NCI-H2196 (cell line): Measurements from ENCODE around the gene SLCO2A1.

ENCODE experiments used
- DNase-seq: peaks from one replicate; lab custom pipeline; 2025; ENCODE audit not compliant: unreplicated experiment; lab: John Stamatoyannopoulos, UW

SLCO2A1 gene

DNA sequence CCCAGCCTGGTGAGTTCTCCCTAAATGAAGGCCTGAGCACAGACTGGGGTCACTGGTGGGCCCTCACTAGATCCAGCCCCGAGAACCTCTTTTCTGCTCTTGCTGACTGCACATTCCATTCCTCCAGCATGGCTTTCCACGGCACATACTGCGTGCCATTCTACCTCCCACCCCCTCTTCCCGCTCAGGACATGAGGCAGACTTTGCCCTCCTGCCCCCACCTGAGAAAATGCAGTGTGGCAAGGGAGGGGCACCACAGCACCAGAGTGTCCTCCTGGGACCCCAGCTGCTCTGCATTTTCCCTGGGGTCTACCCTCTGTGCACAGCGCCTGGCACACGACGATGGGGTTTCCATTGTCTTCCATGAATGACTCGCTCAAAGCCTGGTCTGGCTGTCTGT is 6.1 kb upstream of the SLCO2A1 start:
- DNase-seq, result no peak

DNA sequence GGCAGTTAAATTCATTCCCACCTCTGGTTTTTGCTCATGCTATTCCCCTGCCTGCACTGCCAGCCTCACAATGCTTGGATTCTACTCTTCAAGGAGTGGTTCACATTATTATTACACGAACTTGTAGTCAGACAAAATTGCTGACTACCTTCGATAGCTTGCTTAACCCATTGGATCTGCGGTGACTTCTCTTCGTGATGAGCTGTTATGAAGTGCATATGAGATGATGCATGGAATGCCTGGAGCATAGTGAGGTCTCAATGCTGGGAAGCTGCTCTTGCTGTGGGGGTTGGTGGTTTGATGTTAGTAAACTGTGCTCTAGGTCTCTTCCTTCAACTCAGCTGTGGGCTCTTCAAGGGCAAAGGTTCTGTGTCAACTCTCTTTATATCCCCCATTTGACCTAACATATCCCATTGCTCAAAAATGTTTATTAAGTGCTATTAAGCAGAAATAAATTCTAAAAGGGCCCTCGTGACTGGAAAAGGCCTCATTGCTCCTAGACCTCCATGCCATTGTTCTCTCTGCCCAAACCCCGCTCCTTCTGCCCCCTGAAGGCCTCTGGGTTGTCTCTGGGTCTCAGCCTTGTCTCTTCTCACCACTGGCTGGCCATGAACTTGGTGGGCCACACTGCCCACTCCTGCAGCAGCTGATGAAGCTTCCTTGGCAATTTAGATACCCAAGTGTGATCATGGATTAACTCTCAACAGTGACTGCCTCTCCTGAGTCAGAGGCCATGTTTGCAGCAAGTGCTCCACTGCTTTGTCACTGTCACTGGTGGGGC is 4.5 kb upstream of the SLCO2A1 start:
- DNase-seq, result no peak

DNA sequence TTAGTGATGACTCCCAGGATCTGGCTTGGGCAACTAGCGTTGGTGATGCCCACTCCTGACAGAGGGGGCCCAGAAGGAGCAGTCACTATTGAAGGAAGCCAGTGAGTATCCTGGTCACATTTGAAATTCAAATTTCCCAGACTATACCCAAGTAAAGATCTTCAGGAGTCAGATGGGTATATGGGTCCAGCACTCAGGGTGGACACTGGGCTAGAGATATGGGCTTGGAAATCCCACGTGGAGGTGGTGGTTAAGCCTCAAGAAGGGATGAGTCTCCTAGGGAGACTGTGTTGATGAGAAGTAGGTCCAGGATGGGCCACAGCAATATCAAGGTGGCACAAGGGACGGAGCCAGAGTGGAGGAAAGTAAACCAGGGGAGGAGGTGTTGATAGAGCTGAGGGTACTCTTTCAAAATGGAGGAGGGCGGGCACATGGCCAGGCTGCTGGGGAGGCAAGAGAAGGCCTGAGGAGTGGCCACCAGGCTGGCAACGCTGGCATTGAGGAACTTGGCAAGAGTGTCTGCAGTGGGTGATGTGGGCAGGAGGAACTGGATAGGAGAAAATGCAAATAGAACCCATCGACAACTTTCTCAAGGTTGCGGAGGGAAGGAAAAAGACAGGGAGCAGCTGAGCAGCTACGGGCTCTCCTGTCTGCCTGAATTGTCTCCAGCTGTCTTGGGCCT is 3.7 kb upstream of the SLCO2A1 start:
- DNase-seq, result no peak

DNA sequence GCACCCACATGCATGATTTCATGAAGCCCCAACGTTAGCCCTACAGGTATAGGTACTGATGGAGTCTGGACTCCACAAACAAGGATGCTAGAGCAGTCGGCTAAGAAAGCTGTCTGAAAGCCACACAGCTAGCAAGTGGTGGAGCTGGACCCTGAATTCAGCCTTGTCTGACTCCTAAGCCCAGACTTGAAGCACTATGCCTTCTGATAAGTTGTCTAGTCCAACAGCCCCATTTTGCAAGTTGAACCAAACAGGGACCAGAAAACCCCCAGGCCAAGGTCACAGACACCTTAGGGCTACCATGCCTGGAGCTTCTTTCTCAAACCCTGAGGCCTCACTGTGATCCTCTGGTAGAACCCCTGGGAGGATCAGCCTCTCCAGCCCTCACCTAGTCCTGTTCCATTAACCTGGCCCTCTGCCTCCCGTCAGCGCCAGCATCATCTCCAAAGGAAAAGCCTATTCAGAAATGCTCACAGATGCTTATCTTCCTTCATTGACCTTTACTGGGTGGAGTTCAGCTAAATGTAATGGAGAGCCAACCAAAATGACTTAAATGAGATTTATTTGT is 1.7 kb upstream of the SLCO2A1 start:
- DNase-seq, result no peak

DNA sequence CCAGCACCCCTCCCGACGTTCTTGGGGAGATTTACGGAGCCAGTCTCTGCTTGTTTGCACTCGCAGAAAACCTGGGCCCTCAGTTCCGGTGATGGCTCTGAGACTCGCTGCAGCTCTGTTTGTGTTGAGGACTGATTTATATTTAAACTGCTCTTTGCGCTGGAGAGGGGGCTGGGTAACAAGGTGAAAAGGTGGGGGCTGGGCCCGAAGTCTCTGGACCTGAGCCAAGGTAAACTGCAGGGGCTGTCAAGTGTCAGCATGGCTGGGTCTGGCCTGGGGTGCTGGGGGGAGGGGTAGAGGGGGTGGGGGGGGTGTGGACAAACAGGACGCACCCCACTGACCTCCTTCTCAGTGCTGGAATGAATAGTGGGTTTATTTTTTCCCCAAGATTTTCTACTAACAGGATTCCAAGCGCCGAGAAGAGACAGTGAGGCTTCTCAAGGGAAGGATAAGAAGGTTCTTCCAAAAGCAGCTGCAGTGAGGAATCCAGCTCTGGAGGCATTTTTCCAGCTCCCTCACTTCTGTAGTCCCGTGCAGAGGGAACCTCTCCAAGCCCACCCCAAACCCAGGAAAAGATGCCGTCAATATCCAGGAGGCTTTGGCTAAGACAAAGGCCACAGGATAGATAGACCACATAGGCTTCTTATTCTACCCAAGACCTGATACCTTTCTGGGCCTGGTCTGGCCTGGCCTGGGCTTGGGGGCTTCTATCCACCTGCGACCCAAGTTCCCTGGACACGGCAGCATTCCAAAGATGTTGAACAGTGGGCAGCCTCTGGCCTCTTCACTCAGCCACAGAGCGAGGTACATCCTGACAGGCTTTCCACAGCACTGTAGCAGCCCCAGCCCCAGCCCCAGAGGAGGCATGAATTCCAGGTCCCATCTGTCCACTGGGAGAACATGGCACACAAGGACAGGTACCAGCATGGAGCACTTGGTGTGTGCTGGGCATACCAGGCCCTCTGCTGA is 938 bp upstream of the SLCO2A1 start:
- no peak for DNase-seq

DNA sequence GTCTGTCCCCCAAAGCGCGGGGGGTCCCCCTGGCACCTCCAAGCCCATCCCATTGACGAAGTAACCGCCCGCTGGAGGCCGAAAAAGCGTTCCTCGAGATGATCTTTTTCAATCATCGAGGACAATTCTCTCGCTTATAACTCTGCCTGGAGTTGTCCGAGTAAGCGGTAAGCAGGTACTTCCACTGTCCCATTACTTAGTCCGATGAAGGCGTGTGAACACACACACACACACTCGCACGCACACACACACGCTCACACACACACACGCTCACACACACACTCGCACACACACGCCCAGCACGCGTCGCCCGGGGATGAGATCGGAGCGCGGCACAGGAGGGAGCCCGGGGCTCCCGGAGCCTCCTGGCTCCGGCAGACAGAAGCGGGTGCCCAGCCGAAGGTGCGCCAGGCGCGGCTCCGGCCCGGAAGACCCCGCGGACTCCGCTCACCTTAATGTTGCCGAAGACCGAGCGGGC is 430 bp downstream of the SLCO2A1 start:
- no peak for DNase-seq

DNA sequence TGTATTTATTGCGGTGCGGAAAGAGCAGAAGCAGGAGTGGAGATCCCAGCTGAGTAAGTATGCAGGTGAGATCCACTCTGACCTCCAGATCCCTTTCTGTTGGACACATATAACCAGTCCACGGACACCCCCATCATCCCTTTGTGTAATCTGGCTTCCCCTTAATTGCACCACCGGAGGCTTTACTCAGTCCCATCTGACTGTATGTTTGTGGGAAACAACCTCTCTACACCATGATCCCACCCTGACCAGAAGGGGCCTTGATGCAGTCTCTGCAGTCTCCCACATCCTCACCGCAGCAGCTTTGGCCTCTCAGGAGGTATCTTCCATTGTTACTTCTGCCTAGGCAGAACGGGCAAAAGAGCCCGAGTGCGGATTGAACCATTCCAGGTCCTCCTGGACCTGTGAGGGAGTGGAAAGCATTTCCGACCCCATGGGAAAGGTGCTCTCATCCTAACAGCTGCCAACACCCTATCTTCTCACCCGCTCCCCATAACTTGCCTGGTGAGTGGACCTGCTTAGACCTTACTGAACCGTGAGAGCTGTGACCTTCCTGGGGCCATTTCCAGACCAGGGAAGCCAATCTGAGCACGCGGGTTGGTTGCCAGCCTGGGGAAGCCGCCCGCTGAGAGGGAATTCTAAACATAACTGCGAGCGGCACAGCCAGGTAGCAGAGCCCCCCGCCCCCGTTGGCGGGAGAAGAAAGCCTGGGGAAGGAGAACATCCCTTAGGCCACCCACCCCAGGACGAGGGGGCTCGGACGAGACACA is 1.1 kb downstream of the SLCO2A1 start:
- no peak for DNase-seq

DNA sequence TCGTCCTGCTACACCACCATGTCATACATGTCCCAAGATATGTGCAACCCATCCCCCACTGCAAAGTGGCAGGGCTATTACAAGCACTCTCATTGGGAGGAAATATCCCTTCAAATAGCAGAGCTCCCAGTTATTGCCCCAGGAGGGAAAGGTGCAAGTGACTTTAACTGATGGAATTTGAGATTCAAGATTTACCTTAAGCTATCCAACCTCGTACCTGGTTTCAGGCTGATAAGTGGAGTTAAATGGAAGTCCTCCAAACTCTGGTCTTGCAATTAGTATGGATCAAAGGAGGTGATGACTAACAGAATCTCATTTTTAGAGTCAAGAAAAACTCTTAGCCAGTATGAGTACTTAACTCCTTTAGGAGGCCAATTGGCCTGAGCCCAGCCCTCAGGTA is 2.1 kb downstream of the SLCO2A1 start:
- no peak for DNase-seq

DNA sequence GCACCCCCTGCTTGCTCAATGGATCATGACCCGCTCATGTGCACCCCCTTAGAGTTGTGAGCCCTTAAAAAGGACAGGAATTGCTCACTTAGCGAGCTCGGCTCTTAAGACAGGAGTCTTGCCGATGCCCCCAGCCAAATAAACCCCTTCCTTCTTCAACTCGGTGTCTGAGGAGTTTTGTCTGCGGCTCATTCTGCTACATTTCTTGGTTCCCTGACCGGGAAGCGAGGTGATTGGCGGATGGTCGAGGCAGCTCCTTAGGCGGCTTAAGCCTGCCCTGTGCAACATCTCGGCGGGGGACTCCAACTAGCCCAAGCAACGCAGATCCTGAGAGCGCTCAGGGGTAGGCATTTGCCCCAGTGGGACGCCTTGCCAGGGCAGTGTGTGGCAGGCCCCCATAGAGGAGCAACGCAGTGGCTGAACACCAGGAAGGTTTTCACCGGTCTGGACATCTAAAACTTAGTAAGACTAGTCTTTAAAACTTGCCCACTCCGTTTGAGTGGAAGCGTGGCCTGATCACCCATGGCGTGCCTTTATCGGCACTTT is 9.5 kb downstream of the SLCO2A1 start:
- no peak for DNase-seq

DNA sequence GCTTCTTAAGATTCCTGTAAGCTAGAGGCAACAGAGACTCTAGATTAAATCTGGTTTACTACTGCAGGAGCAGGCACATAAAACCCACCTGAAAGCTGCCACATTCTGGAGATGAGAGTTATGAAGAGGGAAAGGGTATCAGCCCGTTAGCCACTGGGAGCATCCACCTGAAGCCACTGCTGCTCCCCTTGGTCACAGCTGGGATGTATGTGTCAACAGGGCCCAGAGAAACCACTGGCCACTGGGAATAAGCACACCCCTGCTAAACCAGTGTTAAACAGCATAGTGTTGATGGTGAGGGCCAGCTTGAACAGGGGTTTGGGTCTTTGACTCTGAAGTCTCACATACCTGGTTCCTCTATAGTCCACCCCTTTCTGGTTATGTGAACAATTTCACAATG is 10.9 kb downstream of the SLCO2A1 start:
- DNase-seq, result no peak

DNA sequence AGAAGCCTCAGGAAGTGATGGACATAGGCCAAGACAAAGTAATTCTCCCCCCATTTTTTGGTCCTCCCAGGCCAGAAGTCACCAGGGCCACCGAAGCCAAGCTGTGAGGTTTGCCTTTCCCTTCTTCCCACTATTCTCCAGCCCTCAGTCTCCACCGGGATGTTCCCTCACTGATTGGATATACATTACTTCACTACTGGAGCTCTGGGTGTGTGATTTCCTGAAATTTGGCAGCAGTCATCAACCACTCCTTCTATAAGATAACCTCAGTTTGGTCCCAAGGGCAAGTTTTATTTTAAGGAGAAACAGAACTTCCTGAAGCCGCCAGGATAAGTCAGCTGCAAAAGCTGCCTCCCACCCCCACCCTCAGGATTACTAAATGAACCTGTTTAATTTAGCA is 11.3 kb downstream of the SLCO2A1 start:
- no peak for DNase-seq

DNA sequence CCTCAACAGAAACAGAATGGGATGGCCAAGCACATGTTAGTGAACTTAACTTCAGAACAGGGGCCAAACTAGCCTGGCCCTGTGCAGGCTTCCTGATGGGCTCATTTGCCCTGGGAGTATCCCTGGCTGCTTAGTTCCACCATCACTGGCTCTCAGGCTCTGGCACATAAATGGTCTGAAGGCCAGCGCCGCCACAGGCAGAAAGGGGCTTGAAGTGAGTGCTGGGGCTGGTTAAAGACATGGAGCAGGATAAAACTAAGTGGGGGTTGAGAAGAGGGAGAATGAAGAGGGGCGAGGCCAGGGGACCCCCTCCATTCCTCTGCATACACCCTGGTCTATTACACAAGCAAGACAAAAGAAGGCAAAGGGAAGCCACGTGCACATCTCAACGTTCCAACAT is 12.2 kb downstream of the SLCO2A1 start:
- DNase-seq, result no peak

DNA sequence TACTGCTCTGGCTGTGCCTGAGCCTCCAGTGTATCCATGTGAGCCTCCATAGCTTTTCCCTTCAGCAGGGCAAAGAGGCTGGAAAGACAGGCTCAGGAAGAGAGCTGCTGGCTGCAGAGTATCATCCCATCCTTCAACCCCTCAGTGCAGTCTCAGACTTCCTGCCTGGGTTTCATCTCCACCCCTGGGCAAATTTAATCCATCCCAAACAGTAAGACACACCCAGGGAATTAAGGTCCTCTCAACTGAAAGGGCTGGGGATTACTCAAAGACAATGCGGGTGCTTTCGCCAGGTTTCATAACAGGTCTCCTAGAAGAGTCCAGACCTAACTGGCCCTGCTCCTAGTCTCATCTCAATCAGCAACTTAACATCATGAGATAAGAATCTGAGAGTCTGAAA is 15.5 kb downstream of the SLCO2A1 start:
- DNase-seq, result no peak

DNA sequence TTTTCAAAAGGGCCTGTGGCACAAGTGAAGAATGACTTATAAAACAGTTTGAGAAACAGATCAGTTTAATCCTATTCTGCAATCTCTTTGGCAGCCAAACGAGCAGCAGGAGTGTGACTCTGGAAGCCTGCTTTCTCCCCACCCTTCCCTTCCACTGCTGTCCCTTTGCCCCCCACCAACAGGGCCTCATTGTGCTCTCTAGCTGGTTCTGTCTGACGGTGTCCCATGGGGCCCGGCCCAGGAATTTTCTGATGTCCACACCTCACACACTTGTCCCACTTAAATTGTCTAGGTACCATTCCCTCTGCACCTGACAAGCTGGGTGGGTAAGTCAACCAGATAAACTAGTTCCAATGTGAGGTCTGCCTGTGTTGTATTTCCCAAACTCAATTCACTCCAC is 16.4 kb downstream of the SLCO2A1 start:
- no peak for DNase-seq

DNA sequence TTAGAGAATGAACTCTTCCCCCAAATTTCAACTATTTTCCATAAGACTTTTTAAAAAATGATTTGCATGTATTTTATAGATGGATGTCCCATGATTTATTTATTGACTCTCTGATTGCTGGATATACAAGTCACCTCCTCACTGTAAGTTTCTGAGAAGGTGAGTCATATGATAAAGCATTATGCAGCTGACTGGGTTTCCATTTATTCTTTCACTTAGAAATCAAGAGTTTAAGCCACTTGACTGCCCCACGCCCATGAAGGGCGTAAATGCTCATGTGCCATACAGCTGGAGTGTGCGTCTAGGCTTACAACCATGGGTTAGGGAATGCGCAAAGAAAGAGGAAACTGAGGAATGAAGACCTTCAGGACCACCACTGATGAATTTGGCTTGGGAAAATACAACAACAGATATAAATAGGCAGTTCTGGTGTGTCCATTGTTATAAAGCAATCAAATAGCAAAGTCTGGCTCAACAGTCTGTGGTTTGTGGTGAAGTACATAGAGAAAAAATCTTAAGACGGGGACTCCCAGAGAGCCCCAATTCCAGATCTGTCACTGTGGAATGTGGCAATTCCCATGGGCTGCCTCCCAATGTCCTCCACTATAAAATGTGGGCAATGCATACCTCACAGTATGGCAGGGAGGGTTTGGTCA is 20.3 kb downstream of the SLCO2A1 start:
- no peak for DNase-seq

DNA sequence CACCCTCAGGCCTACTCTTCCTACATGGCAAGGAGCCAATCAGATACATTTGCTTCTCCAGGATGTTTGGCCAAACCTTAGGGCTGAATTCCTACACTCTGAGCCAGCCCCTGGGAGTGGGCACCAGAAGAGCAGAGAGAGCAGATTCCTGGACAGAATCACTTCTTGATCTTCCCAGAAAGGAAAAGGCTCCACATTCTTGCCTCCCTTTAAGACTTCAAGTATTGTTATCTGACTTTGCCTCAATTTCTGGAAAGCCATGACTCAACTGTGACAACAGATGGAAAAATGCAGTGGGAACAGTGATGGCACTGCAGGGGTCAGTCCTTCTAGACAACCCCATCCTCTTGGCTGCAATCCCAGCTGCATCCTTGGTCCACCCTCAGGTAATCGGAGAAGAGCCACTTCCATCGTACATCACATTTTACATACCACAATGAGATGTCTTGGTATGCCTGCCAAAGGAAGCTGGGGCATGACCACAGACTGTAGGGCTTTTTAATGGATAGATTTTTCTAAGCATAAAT is 21.0 kb downstream of the SLCO2A1 start:
- no peak for DNase-seq

DNA sequence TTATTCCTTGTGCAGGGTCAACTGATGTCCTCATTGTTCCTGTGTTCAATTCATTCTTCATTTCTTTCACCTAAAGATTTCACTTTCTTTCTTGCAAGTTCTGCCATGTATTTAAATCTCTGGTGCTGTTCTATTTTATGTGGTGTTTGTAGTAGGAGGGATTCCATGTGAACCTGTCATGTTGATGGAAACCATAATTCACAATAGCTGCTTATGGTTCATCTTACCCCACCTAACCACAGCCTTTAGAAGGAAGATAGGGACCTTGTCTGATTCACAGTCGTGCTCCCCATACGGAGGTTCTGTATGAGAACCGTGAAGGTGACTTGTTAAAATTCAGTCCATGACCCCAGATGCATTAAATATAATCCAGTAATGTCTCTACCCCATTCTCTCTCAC is 21.9 kb downstream of the SLCO2A1 start:
- no peak for DNase-seq

DNA sequence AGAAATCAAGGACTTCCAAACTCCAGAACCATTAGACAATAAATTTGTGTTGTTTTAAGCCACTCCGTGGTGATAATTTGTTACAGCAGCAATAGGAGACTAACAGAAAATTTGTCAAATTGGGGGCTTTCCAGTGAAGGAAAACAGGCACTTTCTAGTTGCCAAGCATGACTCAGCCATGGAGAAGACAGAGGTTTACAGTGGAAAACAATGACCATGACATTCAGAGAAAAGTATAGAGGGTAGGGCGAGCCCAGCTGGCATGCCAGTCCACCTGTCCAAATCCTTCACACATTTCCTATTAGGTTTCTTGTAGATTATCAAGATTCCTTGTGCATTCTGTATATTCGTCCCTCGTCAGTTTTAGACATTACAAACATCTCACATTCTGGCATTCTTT is 24.9 kb downstream of the SLCO2A1 start:
- DNase-seq, result no peak

DNA sequence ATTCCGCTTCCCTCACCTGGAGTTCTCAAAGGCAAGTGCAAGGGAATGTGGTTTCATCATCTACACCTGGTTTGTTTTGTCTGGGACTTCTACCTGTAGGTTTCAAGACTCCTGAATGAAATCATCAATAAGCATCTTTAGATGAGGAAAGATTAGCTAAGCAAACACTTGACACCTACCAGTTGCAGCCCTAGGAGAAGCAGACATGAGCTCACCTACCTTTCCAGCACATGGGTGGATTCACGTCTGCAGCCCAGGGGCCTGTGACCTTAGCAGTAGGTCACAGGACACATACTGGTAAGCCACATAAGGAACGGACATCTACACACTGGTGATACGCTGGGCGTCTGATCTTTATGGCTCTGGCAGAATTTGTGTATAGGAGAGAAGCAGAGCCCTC is 26.7 kb downstream of the SLCO2A1 start:
- DNase-seq, result no peak
